ENCODE results near the gene ARHGEF33. TPM values are rescaled to one million over a fixed set of nuclear protein-coding genes. Genes with fewer than 3 reads are reported as not detected.

ARHGEF33 gene
- total RNA-seq, 1 donor from 2014 or later, result 0.30 TPM

GRCh38 chr2:38960609-38961320 is 71.1 kb downstream of the ARHGEF33 start:
- Histone ChIP-seq H3K4me1 (ENCODE audit: insufficient read depth, low read length) (peaks cover 5% of the 10 kb centered on the region), H3K36me3 (ENCODE audit: insufficient read depth, low read length) (no peaks in the 10 kb centered on the region), H4K20me1 (ENCODE audit: insufficient read depth, low read length) (no peaks in the 10 kb centered on the region), H3K4me2 (ENCODE audit: low read length) (peak overlapping the region; percentile 89), H3K27me3 (ENCODE audit: insufficient read depth, low read length) (no peaks in the 10 kb centered on the region), H3K9me3 (ENCODE audit: insufficient read depth, low read depth, low read length) (peaks cover 4% of the 10 kb centered on the region), H2AFZ (ENCODE audit: low read depth, low read length) (peak overlapping the region; percentile 98), H3K27ac (ENCODE audit: low read depth, low read length) (no peak overlapping the region), H3K79me2 (ENCODE audit: insufficient read depth, low read length) (no peaks in the 10 kb centered on the region), H3K9ac (ENCODE audit: low read length) (peak overlapping the region; percentile 61), H3K4me3 (ENCODE audit: insufficient read depth, low read depth, low read length) (peak overlapping the region; percentile 63)
- H3K9me3 Mint-ChIP-seq (ENCODE audit: unreplicated experiment), result peaks cover 5% of the 10 kb centered on the region
- no peaks in the 10 kb centered on the region for H3K36me3 Mint-ChIP-seq (ENCODE audit: low read depth, unreplicated experiment)
- no peak for TF ChIP-seq EZH2 (IDR thresholded peaks at IDR 0.05; ENCODE audit: insufficient read depth, low read length)
- no peak for TF ChIP-seq CTCF (IDR thresholded peaks at IDR 0.05; ENCODE audit: insufficient read depth, low read depth, low read length)
- no peak for FAIRE-seq
- H3K4me1 Mint-ChIP-seq (ENCODE audit: low read depth, unreplicated experiment), result no peaks in the 10 kb centered on the region
- H3K4me3 Mint-ChIP-seq (ENCODE audit: unreplicated experiment), result peak overlapping the region; percentile 74
- DNase-seq (ENCODE audit: low read depth), result no peak
- peaks cover 11% of the 10 kb centered on the region for H3K27me3 Mint-ChIP-seq (ENCODE audit: low read depth, unreplicated experiment)
- no peak overlapping the region for H3K27ac Mint-ChIP-seq (ENCODE audit: unreplicated experiment)

GRCh38 chr2:38966006-38966405 is 76.3 kb downstream of the ARHGEF33 start:
- no peak overlapping the region for H3K4me3 Mint-ChIP-seq (ENCODE audit: unreplicated experiment)
- no peaks in the 10 kb centered on the region for H3K27me3 ChIP-seq (ENCODE audit: insufficient read depth, low read length)
- H3K27me3 Mint-ChIP-seq (ENCODE audit: low read depth, unreplicated experiment), result peaks cover 9% of the 10 kb centered on the region

More at GRCh38 chr2:38966006-38966405, 76.3 kb downstream of the ARHGEF33 start:
- DNase-seq (ENCODE audit: low read depth) (no peak), FAIRE-seq (no peak)
- no peaks in the 10 kb centered on the region for H4K20me1 ChIP-seq (ENCODE audit: insufficient read depth, low read length)
- H3K27ac ChIP-seq (ENCODE audit: low read depth, low read length), result no peak overlapping the region
- H3K36me3 Mint-ChIP-seq (ENCODE audit: low read depth, unreplicated experiment), result no peaks in the 10 kb centered on the region
- no peaks in the 10 kb centered on the region for H3K79me2 ChIP-seq (ENCODE audit: insufficient read depth, low read length)
- H3K4me3 ChIP-seq (ENCODE audit: insufficient read depth, low read depth, low read length), result no peak overlapping the region
- H3K4me2 ChIP-seq (ENCODE audit: low read length), result no peak overlapping the region
- H3K36me3 ChIP-seq (ENCODE audit: insufficient read depth, low read length), result no peaks in the 10 kb centered on the region
- H3K4me1 ChIP-seq (ENCODE audit: insufficient read depth, low read length), result no peaks in the 10 kb centered on the region
- no peak for TF ChIP-seq CTCF (IDR thresholded peaks at IDR 0.05; ENCODE audit: insufficient read depth, low read depth, low read length)
- no peak for TF ChIP-seq EZH2 (IDR thresholded peaks at IDR 0.05; ENCODE audit: insufficient read depth, low read length)
- no peak overlapping the region for H3K27ac Mint-ChIP-seq (ENCODE audit: unreplicated experiment)
- peaks cover 3% of the 10 kb centered on the region for H3K9me3 Mint-ChIP-seq (ENCODE audit: unreplicated experiment)
- no peak overlapping the region for H3K9ac ChIP-seq (ENCODE audit: low read length)
- no peaks in the 10 kb centered on the region for H3K9me3 ChIP-seq (ENCODE audit: insufficient read depth, low read depth, low read length)
- no peak overlapping the region for H2AFZ ChIP-seq (ENCODE audit: low read depth, low read length)
- peaks cover 3% of the 10 kb centered on the region for H3K4me1 Mint-ChIP-seq (ENCODE audit: low read depth, unreplicated experiment)

Data from astrocyte (in vitro differentiated cells and primary cell).